OCI-LY3 (cell line): ENCODE measurements around the gene SORL1.
A peak's percentile ranks its signal among the peaks of the same experiment; 100 is the strongest.

Experiments
- H2AFZ ChIP-seq: fragments of 200-600, 300-600 bp; shearing (Covaris generic); 2 replicates; pipeline ENCODE4 v1.6.0; 2014; ENCODE audit warnings: antibody characterized with exemption, low read depth, low read length
- H3K27ac ChIP-seq: fragments of 200-600, 300-600 bp; sonication (generic); 2 replicates; pipeline ENCODE4 v1.5.1; 2014; ENCODE audit warnings: mild to moderate bottlenecking, low read length, moderate library complexity, mixed read lengths
- H3K27me3 ChIP-seq: fragments of 200-600, 300-600 bp; sonication (generic); 2 replicates; pipeline ENCODE4 v1.6.1; 2014; ENCODE audit warnings: low read depth, low read length, mixed read lengths
- H3K36me3 ChIP-seq: fragments of 200-600, 300-600 bp; sonication (generic); replicated peaks from 2 replicates; pipeline ENCODE3; 2014; ENCODE audit warnings: low read depth, low read length, mixed read lengths
- H3K4me1 ChIP-seq: fragments of 300-600, 200-600 bp; sonication (generic); 2 replicates; pipeline ENCODE4 v1.6.1; 2014; ENCODE audit warnings: low read length, mixed read lengths
- H3K4me2 ChIP-seq: fragments of 200-600, 300-600 bp; sonication (generic); 2 replicates; pipeline ENCODE4 v1.6.1; 2014; ENCODE audit warnings: low read length, mixed read lengths
- H3K4me3 ChIP-seq: fragments of 300-600, 200-600 bp; sonication (generic); 2 replicates; pipeline ENCODE4 v1.5.1; 2014; ENCODE audit warnings: antibody characterized with exemption, mild to moderate bottlenecking, low read length, moderate library complexity
- H3K79me2 ChIP-seq: fragments of 300-600, 200-600 bp; shearing (Covaris generic); 2 replicates; pipeline ENCODE4 v1.6.1; 2014; ENCODE audit warnings: mild to moderate bottlenecking, low read length, mixed read lengths
- H3K9ac ChIP-seq: fragments of 300-600, 200-600 bp; shearing (Covaris generic); 2 replicates; pipeline ENCODE4 v1.6.0; 2014; ENCODE audit warnings: mild to moderate bottlenecking, low read length, moderate library complexity
- H3K9me3 ChIP-seq: fragments of 200-600, 300-600 bp; shearing (Covaris generic); 2 replicates; pipeline ENCODE4 v1.6.1; 2014; ENCODE audit warnings: low read length, mixed read lengths; ENCODE audit not compliant: insufficient read depth
- H4K20me1 ChIP-seq: fragments of 200-600, 300-600 bp; sonication (generic); 2 replicates; pipeline ENCODE4 v1.6.1; 2016; ENCODE audit warnings: low read length, mixed read lengths; ENCODE audit not compliant: insufficient read depth
- EZH2phosphoT487 ChIP-seq: fragments of 200-600 bp; shearing (Covaris generic); IDR thresholded peaks from 2 replicates; pipeline ENCODE4 v1.6.1; 2018; ENCODE audit warnings: antibody characterized with exemption, mixed run types, low read depth
- TF ChIP-seq, protein P1 (sequence below): fragments of 200-600, 300-600 bp; sonication (generic); IDR thresholded peaks from 2 replicates; pipeline ENCODE4 v1.5.1; 2014; ENCODE audit warnings: antibody characterized with exemption, low read length, low read depth

SORL1 gene

DNA sequence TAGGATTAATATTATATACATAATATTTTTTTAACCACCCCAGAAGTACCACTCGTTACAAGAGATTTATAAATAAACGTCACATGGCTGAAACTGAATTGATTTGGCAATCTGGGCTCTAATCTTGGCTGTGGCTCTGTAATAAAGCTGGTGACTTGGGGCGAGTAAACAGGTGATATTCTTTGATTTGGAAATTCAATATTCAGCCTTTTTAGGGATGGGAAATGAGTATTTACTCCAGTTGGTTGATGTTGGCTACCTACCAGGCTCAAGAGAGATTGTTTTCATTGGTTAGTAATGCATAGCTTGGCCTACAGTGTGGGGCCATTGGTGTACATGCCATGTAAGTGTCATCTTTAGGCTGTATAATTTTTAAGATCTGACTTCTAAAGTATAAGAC, 118.3 kb downstream of the SORL1 start:
- peaks cover 39% of the 10 kb centered on the region for H3K79me2 ChIP-seq
- peak overlapping the region; percentile 100 for H3K27ac ChIP-seq
- H2AFZ ChIP-seq = no peak overlapping the region
- no peak for TF ChIP-seq EZH2phosphoT487
- TF ChIP-seq, protein P1, sequence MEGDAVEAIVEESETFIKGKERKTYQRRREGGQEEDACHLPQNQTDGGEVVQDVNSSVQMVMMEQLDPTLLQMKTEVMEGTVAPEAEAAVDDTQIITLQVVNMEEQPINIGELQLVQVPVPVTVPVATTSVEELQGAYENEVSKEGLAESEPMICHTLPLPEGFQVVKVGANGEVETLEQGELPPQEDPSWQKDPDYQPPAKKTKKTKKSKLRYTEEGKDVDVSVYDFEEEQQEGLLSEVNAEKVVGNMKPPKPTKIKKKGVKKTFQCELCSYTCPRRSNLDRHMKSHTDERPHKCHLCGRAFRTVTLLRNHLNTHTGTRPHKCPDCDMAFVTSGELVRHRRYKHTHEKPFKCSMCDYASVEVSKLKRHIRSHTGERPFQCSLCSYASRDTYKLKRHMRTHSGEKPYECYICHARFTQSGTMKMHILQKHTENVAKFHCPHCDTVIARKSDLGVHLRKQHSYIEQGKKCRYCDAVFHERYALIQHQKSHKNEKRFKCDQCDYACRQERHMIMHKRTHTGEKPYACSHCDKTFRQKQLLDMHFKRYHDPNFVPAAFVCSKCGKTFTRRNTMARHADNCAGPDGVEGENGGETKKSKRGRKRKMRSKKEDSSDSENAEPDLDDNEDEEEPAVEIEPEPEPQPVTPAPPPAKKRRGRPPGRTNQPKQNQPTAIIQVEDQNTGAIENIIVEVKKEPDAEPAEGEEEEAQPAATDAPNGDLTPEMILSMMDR = no peak
- H3K9ac ChIP-seq = peak overlapping the region; percentile 83
- no peak overlapping the region for H3K4me3 ChIP-seq
- peaks cover 86% of the 10 kb centered on the region for H3K4me1 ChIP-seq
- no peaks in the 10 kb centered on the region for H3K9me3 ChIP-seq
- H3K4me2 ChIP-seq = peak overlapping the region; percentile 53
- no peaks in the 10 kb centered on the region for H4K20me1 ChIP-seq
- H3K36me3 ChIP-seq = peaks cover 71% of the 10 kb centered on the region
- no peaks in the 10 kb centered on the region for H3K27me3 ChIP-seq

DNA sequence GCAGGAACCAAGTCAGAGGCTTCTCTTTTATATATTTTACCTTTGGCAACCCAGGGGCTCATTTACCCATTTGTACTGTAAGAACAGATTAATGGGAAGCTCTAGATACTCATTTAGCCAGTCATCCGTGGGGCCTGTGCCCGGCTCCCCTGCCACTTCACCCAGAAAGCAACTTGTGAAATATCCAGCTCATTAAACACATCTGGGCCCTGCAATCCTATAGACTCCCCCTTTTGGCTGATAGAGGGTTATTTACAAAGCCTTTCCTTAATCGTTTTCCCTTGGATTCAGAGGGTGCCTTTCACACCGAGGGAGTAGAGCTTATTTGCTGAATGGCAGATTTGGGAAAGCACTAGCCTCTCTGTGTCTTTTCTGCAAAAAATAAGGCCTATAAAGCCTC, 119.4 kb downstream of the SORL1 start:
- no peaks in the 10 kb centered on the region for H3K27me3 ChIP-seq
- H3K27ac ChIP-seq = peak overlapping the region; percentile 100
- no peak overlapping the region for H2AFZ ChIP-seq
- peak overlapping the region; percentile 83; the same call in 1 of the 2 replicates for H3K9ac ChIP-seq
- H3K9me3 ChIP-seq = no peaks in the 10 kb centered on the region
- peak overlapping the region; percentile 53; the same call in 1 of the 2 replicates for H3K4me2 ChIP-seq
- peaks cover 69% of the 10 kb centered on the region for H3K36me3 ChIP-seq
- H4K20me1 ChIP-seq = no peaks in the 10 kb centered on the region
- H3K4me3 ChIP-seq = no peak overlapping the region
- no peak for TF ChIP-seq EZH2phosphoT487
- TF ChIP-seq, protein P1 = no peak
- peaks cover 30% of the 10 kb centered on the region for H3K79me2 ChIP-seq
- H3K4me1 ChIP-seq = peaks cover 94% of the 10 kb centered on the region

DNA sequence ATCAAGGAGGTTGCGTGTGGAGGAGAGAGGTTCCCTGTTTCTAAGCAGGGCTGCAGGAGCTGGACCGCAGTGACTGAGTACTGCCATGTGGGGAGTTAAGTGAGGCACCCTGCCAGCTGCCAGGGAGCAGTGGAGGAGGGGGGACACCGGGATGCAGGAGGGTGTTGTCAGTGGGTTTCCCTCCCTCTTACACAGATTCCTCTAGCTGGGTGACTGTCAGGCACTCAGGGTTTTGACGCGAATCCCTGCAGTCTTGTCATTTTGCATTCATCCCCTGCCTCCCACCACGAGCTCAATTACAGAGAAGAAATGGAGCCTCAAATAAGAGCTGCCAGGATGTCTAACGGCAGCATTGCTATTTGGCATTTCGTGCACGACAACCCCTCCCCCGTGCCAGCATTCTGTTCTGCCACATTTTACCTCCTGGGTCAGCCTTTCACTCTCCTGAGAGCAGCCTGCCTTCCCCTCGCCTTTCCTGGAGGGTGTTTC, 120.5 kb downstream of the SORL1 start:
- H3K4me2 ChIP-seq = no peak overlapping the region
- H3K4me1 ChIP-seq = peaks cover 94% of the 10 kb centered on the region
- no peak for TF ChIP-seq EZH2phosphoT487
- TF ChIP-seq, protein P1 = no peak
- H3K36me3 ChIP-seq = peaks cover 69% of the 10 kb centered on the region
- H3K27ac ChIP-seq = peak overlapping the region; percentile 100
- H3K27me3 ChIP-seq = no peaks in the 10 kb centered on the region
- H3K9ac ChIP-seq = no peak overlapping the region
- peaks cover 34% of the 10 kb centered on the region for H3K79me2 ChIP-seq
- no peak overlapping the region for H2AFZ ChIP-seq
- no peaks in the 10 kb centered on the region for H4K20me1 ChIP-seq
- H3K9me3 ChIP-seq = no peaks in the 10 kb centered on the region
- H3K4me3 ChIP-seq = no peak overlapping the region

- no peaks in the 10 kb centered on the region for H3K27me3 ChIP-seq
- peaks cover 34% of the 10 kb centered on the region for H3K79me2 ChIP-seq
- H4K20me1 ChIP-seq = no peaks in the 10 kb centered on the region
- peaks cover 83% of the 10 kb centered on the region for H3K36me3 ChIP-seq
- peak overlapping the region; percentile 31 for H3K4me2 ChIP-seq
- H3K4me3 ChIP-seq = no peak overlapping the region
- H3K27ac ChIP-seq = peak overlapping the region; percentile 100
- H3K9ac ChIP-seq = peak overlapping the region; percentile 75
- peaks cover 80% of the 10 kb centered on the region for H3K4me1 ChIP-seq
- H3K9me3 ChIP-seq = peaks cover 8% of the 10 kb centered on the region; the same call in 1 of the 2 replicates
- no peak for TF ChIP-seq EZH2phosphoT487
- TF ChIP-seq, protein P1 = no peak
- H2AFZ ChIP-seq = no peak overlapping the region
These were observed 122.7 kb downstream of the SORL1 start for GRCh38 chr11:121574801-121575200.
